Breast epithelium (tissue), 3 donors: ENCODE results near the gene CDIPT.

Experiments used
- POLR2A ChIP-seq: fragments of 450-650 bp; IDR thresholded peaks from one replicate; pipeline ENCODE4 v1.6.1; 2016; ENCODE audit warnings: antibody characterized with exemption, mild to moderate bottlenecking, moderate library complexity
- POLR2AphosphoS5 ChIP-seq, 3 donors: sonication (generic); formaldehyde crosslinking; IDR thresholded peaks; one replicate each; pipeline ENCODE4 v1.6.1; 2017; ENCODE audit warnings: antibody characterized with exemption in 3 of 3

DNA sequence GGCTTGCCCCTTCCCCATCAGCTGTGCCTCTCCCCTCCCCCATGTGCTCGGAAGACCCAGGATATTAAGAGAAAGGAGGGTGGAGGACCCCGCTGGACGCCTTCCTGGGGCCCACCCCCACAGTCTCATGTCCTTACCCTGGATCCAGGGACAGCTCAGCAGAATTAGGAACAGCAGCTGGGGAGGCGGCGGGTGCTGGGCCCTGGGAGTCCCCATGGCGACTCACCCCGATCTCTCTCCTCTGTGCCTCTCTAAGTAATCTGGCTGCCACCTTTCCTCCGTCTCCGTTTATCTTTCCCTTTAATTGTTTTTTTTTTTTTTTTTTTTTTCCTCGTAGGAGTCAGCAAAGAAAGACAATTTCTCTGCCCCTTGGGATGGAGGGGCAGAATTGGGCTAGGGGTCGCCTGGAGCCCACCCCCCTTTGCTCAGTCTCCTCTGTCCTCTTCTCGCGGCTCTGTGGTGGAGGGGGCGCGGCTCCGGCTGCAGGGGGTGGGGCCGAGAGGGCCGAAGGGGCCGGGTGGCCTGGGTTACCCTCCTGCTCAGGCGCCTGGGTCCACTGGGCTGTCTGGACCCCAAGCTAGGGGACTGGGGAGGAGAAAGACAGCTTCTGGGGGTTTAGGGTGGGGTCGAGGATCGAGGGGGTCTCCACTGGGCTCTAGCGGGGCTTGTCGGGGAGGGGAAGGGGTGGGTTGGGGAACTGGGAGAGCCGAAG lies 35.9 kb upstream of the CDIPT start:
- TF ChIP-seq POLR2AphosphoS5 (IDR thresholded peaks at IDR 0.05), result no peak
- no peak for TF ChIP-seq POLR2A
